ENCODE data around the gene PEX14.
A peak's percentile ranks its signal among the peaks of the same experiment; 100 is the strongest.
"Not testable (repeated sequence)": the region's sequence is repeated elsewhere in the genome, so short reads cannot be mapped to it uniquely, and the experiment has no call there.

PEX14 gene

GRCh38 chr1:10495952-10496351 lies 21.2 kb downstream of the PEX14 start:
- peak; percentile 29 to 74 (median 41) for DNase-seq

- DNase-seq: no peak
Measured at GRCh38 chr1:10497109-10497508, 22.4 kb downstream of the PEX14 start.

- no peak for DNase-seq
Measured at GRCh38 chr1:10498231-10498630, 23.5 kb downstream of the PEX14 start.

- no peak for DNase-seq
Measured at GRCh38 chr1:10502206-10502605, 27.5 kb downstream of the PEX14 start.

GRCh38 chr1:10504249-10504648 lies 29.5 kb downstream of the PEX14 start:
- no peak for DNase-seq

- not testable (repeated sequence) for DNase-seq
Measured at GRCh38 chr1:10506046-10506676, 31.4 kb downstream of the PEX14 start.

- DNase-seq: no peak
Measured at GRCh38 chr1:10506677-10507047, 31.9 kb downstream of the PEX14 start.

- DNase-seq: peak; percentile 20 to 61 (median 34)
Measured at GRCh38 chr1:10507111-10507879, 32.5 kb downstream of the PEX14 start.

GRCh38 chr1:10508511-10508951 lies 33.8 kb downstream of the PEX14 start:
- DNase-seq: no peak

- DNase-seq: no peak
Measured at GRCh38 chr1:10509809-10510509, 35.2 kb downstream of the PEX14 start.

- peak; percentile 44 to 75 (median 62) for DNase-seq
Measured at GRCh38 chr1:10510520-10511493, 36.1 kb downstream of the PEX14 start.

GRCh38 chr1:10511494-10511885 lies 36.7 kb downstream of the PEX14 start:
- no peak for DNase-seq

- DNase-seq: no peak
Measured at GRCh38 chr1:10513199-10513598, 38.4 kb downstream of the PEX14 start.

- no peak for DNase-seq
Measured at GRCh38 chr1:10514490-10515235, 39.9 kb downstream of the PEX14 start.

- DNase-seq: peak in 1 of 6 experiments; percentile 20
Measured at GRCh38 chr1:10515301-10515975, 40.7 kb downstream of the PEX14 start.

GRCh38 chr1:10515976-10516750 lies 41.4 kb downstream of the PEX14 start:
- no peak for DNase-seq

- no peak for DNase-seq
Measured at GRCh38 chr1:10516925-10517676, 42.4 kb downstream of the PEX14 start.

GRCh38 chr1:10517677-10517982 lies 42.9 kb downstream of the PEX14 start:
- DNase-seq: no peak

GRCh38 chr1:10519016-10519417 lies 44.3 kb downstream of the PEX14 start:
- no peak for DNase-seq

GRCh38 chr1:10520497-10520896 lies 45.7 kb downstream of the PEX14 start:
- no peak for DNase-seq

Measured in stimulated activated naive CD4-positive, alpha-beta T cell (primary cell).